Small intestine (tissue), 7 donors: Measurements from ENCODE around the gene LAMTOR1. TPM values are rescaled to one million over a fixed set of nuclear protein-coding genes. Genes with fewer than 3 reads are reported as not detected.
A peak's percentile ranks its signal among the peaks of the same experiment; 100 is the strongest.
"Not testable (repeated sequence)": the region's sequence is repeated elsewhere in the genome, so short reads cannot be mapped to it uniquely, and the experiment has no call there.

Experiments used
- DNase-seq, 2 donors: peaks; one replicate each; pipeline versions ENCODE4 v3.0.0 to v3.0.0-alpha.2; 2013
- FAIRE-seq: peaks from 2 replicates; lab custom pipeline; 2012; peaks lifted over from hg19 to GRCh38; lab: Jason Lieb, UNC
- H3K27ac ChIP-seq, 3 donors: one replicate each; pipeline ENCODE4 v1.5.1; 2013; ENCODE audit warnings: low read length in 2 of 3, mild to moderate bottlenecking in 2 of 3, control low read depth in 1 of 3, inconsistent platforms in 1 of 3, low read depth in 1 of 3, moderate library complexity in 1 of 3
- H3K27me3 ChIP-seq, 3 donors: one replicate each; pipeline ENCODE4 v1.6.1; 2013; ENCODE audit warnings: low read length in 3 of 3, inconsistent platforms in 1 of 3; ENCODE audit not compliant: control insufficient read depth in 3 of 3, insufficient read depth in 3 of 3
- H3K36me3 ChIP-seq, 3 donors: one replicate each; pipeline ENCODE4 v1.6.1; 2013; ENCODE audit warnings: low read length in 3 of 3, inconsistent platforms in 1 of 3, low read depth in 1 of 3, mild to moderate bottlenecking in 1 of 3, moderate library complexity in 1 of 3; ENCODE audit not compliant: control insufficient read depth in 3 of 3, insufficient read depth in 2 of 3
- H3K4me1 ChIP-seq, 3 donors: one replicate each; pipeline ENCODE4 v1.6.1; 2013; ENCODE audit warnings: low read length in 2 of 3, inconsistent platforms in 1 of 3, low read depth in 1 of 3, mild to moderate bottlenecking in 1 of 3, moderate library complexity in 1 of 3; ENCODE audit not compliant: control insufficient read depth in 3 of 3, insufficient read depth in 2 of 3
- H3K4me3 ChIP-seq, 3 donors: one replicate each; pipeline ENCODE4 v1.5.1; 2013; ENCODE audit warnings: low read length in 3 of 3, control low read depth in 1 of 3, inconsistent platforms in 1 of 3, low read depth in 1 of 3, mild to moderate bottlenecking in 1 of 3, moderate library complexity in 1 of 3
- H3K9me3 ChIP-seq, 2 donors: one replicate each; pipeline ENCODE4 v1.6.1; 2013; ENCODE audit warnings: low read depth in 1 of 2, low read length in 1 of 2; ENCODE audit not compliant: control insufficient read depth in 2 of 2, insufficient read depth in 1 of 2
- WGBS, 3 donors: extraction: QIAGEN DNeasy Blood & Tissue Kit; methylation state at CpG; one replicate each; pipeline ENCODE4 v1.1.7; 2013; 5-methylcytosine and 5-hydroxymethylcytosine counted together
- polyA plus RNA-seq, 4 donors: library from polyadenylated mRNA; stranded (reverse) in 3 of 4; unstranded in 1 of 4; fragments of 200-250 nt in 3 of 4; fragments of 120-200 nt in 1 of 4; gene quantifications; one replicate each; pipeline versions ENCODE4 v1.2.1 to v1.2.3, GENCODE V29; 2013
- donor health status: healthy with polysubstance abuse.
- donor health status: control.
- donor health status: control.
- donor health status: Bipolar disorder and iron deficiency.
- donor health status: healthy.

LAMTOR1 gene
- polyA plus RNA-seq, 4 donors = 118 to 149 (median 125) TPM

GRCh38 chr11:72140661-72141060 lies 37.6 kb upstream of the LAMTOR1 start:
- Histone ChIP-seq H3K27ac (no peak overlapping the region), H3K4me1 (no peaks in the 10 kb centered on the region), H3K36me3 (no peaks in the 10 kb centered on the region), H3K27me3 (no peaks in the 10 kb centered on the region), H3K9me3 (no peaks in the 10 kb centered on the region), H3K4me3 (no peak overlapping the region)
- no peak for FAIRE-seq
- DNase-seq = no peak
- WGBS, 3 donors = 88 to 100% (median 96%) methylated on average over 2 of the region's 2 CpGs

DNA sequence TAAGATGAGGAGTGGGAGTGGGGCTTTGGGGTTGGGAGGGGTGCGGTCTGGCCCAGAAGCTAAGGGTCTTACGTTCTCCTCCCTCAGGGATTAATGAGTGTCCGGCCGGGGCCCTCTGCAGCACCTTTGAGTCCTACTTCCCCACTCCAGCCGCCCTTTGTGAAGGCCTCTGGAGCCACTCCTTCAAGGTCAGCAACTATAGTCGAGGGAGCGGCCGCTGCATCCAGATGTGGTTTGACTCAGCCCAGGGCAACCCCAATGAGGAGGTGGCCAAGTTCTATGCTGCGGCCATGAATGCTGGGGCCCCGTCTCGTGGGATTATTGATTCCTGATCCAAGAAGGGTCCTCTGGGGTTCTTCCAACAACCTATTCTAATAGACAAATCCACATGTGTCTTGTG lies 36.4 kb upstream of the LAMTOR1 start:
- Histone ChIP-seq H3K4me3 (no peak overlapping the region), H3K36me3 (no peaks in the 10 kb centered on the region), H3K27me3 (no peaks in the 10 kb centered on the region), H3K27ac (no peak overlapping the region), H3K9me3 (no peaks in the 10 kb centered on the region), H3K4me1 (no peaks in the 10 kb centered on the region)
- 84 to 93% (median 92%) methylated on average over 10 to 11 of the region's 11 CpGs for WGBS, 3 donors
- DNase-seq = no peak
- FAIRE-seq = no peak

- Histone ChIP-seq H3K27me3 (no peaks in the 10 kb centered on the region), H3K9me3 (no peaks in the 10 kb centered on the region), H3K36me3 (no peaks in the 10 kb centered on the region), H3K4me1 (no peaks in the 10 kb centered on the region), H3K27ac (no peak overlapping the region), H3K4me3 (no peak overlapping the region)
- DNase-seq (peak in 1 of 2 donors; percentile 19), FAIRE-seq (no peak)
- 67 to 78% (median 68%) methylated on average over 12 of the region's 12 CpGs for WGBS, 3 donors
Measured at GRCh38 chr11:72138821-72139390, 35.8 kb upstream of the LAMTOR1 start.

GRCh38 chr11:72136684-72137262 lies 33.7 kb upstream of the LAMTOR1 start:
- no peak overlapping the region for H3K27ac ChIP-seq
- peak in 1 of 2 donors; percentile 49 for DNase-seq
- H3K36me3 ChIP-seq = no peaks in the 10 kb centered on the region
- no peak overlapping the region for H3K4me3 ChIP-seq
- H3K27me3 ChIP-seq = no peaks in the 10 kb centered on the region
- WGBS, 3 donors = 74 to 89% (median 85%) methylated on average over 4 of the region's 4 CpGs
- H3K9me3 ChIP-seq = no peaks in the 10 kb centered on the region
- FAIRE-seq = no peak
- H3K4me1 ChIP-seq = no peaks in the 10 kb centered on the region

DNA sequence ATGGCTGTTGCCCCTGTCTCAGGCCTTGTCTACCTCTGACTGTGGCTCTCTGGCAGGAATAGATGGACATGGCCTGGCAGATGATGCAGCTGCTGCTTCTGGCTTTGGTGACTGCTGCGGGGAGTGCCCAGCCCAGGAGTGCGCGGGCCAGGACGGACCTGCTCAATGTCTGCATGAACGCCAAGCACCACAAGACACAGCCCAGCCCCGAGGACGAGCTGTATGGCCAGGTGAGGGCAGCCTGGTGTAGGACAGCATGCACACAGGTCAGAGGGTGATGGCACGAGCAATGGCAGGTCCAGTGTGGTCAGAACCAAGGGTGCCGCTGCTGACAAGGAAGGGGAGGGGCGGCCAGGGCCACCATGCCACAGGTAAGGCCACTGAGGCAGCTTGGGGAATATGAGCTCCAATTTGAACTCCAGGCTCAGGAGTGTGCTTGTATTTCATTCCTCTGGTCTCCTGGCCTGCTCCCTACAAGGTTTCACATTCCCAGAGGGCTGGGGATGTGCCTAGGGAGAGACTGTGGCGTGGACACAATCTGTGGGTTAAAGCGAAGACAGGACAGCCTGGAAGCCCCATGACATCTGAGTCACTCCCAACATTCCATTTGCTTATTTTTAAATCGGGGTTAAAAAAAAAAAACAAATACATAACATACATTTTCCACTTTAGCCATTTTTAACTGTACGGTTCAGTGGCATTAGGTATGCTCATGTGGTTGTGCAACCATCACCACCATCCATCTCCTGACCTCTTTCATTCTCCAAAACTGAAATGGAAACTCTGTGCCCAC lies 33.0 kb upstream of the LAMTOR1 start:
- H3K9me3 ChIP-seq = no peaks in the 10 kb centered on the region
- DNase-seq (no peak), FAIRE-seq (no peak)
- H3K36me3 ChIP-seq = no peaks in the 10 kb centered on the region
- H3K4me3 ChIP-seq = no peak overlapping the region
- 89 to 94% (median 92%) methylated on average over 14 of the region's 14 CpGs for WGBS, 3 donors
- no peaks in the 10 kb centered on the region for H3K27me3 ChIP-seq
- H3K4me1 ChIP-seq = no peaks in the 10 kb centered on the region
- no peak overlapping the region for H3K27ac ChIP-seq

- 86 to 89% (median 87%) methylated on average over 4 of the region's 4 CpGs for WGBS, 3 donors
- FAIRE-seq = not testable (repeated sequence)
Measured at GRCh38 chr11:72135473-72135872, 32.4 kb upstream of the LAMTOR1 start, which contains the start of gene FOLR3. Gene FOLR3, plus strand, starts transcription at chr11:72135725. Its CDS starts 228 bp downstream, at chr11:72135953.

DNA sequence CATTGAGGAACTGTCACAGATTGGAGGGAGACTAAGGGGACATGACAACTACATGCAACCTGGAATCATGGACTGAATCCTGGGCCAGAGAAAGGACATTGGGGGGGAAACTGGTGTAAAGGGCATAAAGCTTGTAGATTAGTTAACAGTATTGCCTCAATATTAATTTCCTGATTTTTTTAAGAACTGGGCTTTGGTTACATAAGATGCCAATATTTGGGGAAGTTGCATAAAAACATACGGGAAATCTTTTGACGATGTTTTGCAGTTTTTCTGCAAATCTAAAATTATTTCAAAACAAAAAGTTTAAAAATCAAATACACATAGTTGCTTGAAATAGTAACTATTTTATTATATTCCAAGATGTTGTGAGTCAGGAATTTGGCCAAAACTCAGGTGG lies 29.5 kb upstream of the LAMTOR1 start:
- Histone ChIP-seq H3K36me3 (no peaks in the 10 kb centered on the region), H3K9me3 (peaks cover 0 to 8% of the 10 kb centered on the region in 2 donors), H3K27me3 (peaks cover 0 to 6% (median 0%) of the 10 kb centered on the region in 3 donors), H3K4me3 (no peak overlapping the region), H3K4me1 (no peaks in the 10 kb centered on the region), H3K27ac (no peak overlapping the region)
- DNase-seq (no peak), FAIRE-seq (no peak)
- 61 to 89% (median 69%) methylated on average over 2 of the region's 2 CpGs for WGBS, 3 donors

More at GRCh38 chr11:72135473-72135872, 32.4 kb upstream of the LAMTOR1 start, which contains the start of gene FOLR3:
- not testable (repeated sequence) for H3K36me3 ChIP-seq, H3K27ac ChIP-seq, H3K9me3 ChIP-seq, H3K4me3 ChIP-seq, H3K4me1 ChIP-seq, DNase-seq, H3K27me3 ChIP-seq

- H3K27me3 ChIP-seq = peaks cover 0 to 6% (median 0%) of the 10 kb centered on the region in 3 donors
- no peak overlapping the region for H3K27ac ChIP-seq
- WGBS, 3 donors = 82 to 90% (median 84%) methylated on average over 3 of the region's 3 CpGs
- FAIRE-seq (no peak), DNase-seq (no peak)
- H3K4me3 ChIP-seq = no peak overlapping the region
- H3K36me3 ChIP-seq = no peaks in the 10 kb centered on the region
- H3K4me1 ChIP-seq = no peaks in the 10 kb centered on the region
- peaks cover 0 to 8% of the 10 kb centered on the region in 2 donors for H3K9me3 ChIP-seq
Measured at GRCh38 chr11:72129381-72129780, 26.3 kb upstream of the LAMTOR1 start.
